Activated T-cell treated with anti-CD3 and anti-CD28 coated beads for 48 hours (primary cell): ENCODE data around the gene TSPOAP1.
"Not testable (repeated sequence)": the region's sequence is repeated elsewhere in the genome, so short reads cannot be mapped to it uniquely, and the experiment has no call there.

Source experiments
- DNase-seq: peaks from one replicate; pipeline ENCODE4 v3.0.0-alpha.2; 2020; ENCODE audit warnings: low read depth

Gene TSPOAP1

GRCh38 chr17:58360296-58361063, 31.9 kb upstream of the TSPOAP1 start:
- DNase-seq, result no peak

- DNase-seq, result no peak
Observed at GRCh38 chr17:58358408-58359172, 30.0 kb upstream of the TSPOAP1 start.

GRCh38 chr17:58357312-58358297, 29.0 kb upstream of the TSPOAP1 start:
- DNase-seq, result no peak

- DNase-seq, result no peak
Observed at GRCh38 chr17:58356231-58356630, 27.6 kb upstream of the TSPOAP1 start.

GRCh38 chr17:58354541-58355216, 26.1 kb upstream of the TSPOAP1 start:
- no peak for DNase-seq

- no peak for DNase-seq
Observed at GRCh38 chr17:58353389-58353825, 24.8 kb upstream of the TSPOAP1 start.

- no peak for DNase-seq
Observed at GRCh38 chr17:58352596-58353388, 24.2 kb upstream of the TSPOAP1 start.

- peak; percentile 91 for DNase-seq
Observed at GRCh38 chr17:58351831-58352595, 23.4 kb upstream of the TSPOAP1 start, which contains the start of gene SUPT4H1. Gene SUPT4H1 (minus strand): TSS chr17:58352201. CDS start chr17:58352135, 66 bp downstream.

- DNase-seq, result no peak
Observed at GRCh38 chr17:58351182-58351581, 22.6 kb upstream of the TSPOAP1 start.

GRCh38 chr17:58348038-58348437, 19.4 kb upstream of the TSPOAP1 start:
- no peak for DNase-seq

GRCh38 chr17:58345500-58345899, 16.9 kb upstream of the TSPOAP1 start:
- no peak for DNase-seq

- no peak for DNase-seq
Observed at GRCh38 chr17:58344791-58345157, 16.2 kb upstream of the TSPOAP1 start.

GRCh38 chr17:58344047-58344790, 15.6 kb upstream of the TSPOAP1 start:
- peak; percentile 81 for DNase-seq

GRCh38 chr17:58343131-58343530, 14.5 kb upstream of the TSPOAP1 start:
- DNase-seq, result no peak

GRCh38 chr17:58341861-58342475, 13.4 kb upstream of the TSPOAP1 start:
- no peak for DNase-seq

- not testable (repeated sequence) for DNase-seq
Observed at GRCh38 chr17:58341136-58341860, 12.7 kb upstream of the TSPOAP1 start.

GRCh38 chr17:58340405-58340876, 11.8 kb upstream of the TSPOAP1 start:
- no peak for DNase-seq
